NCI-H2196 treated with DMSO at 0.1 percent for 48 hours (cell line): Measurements from ENCODE around the gene SLC41A1.
"Not testable (repeated sequence)": the region's sequence is repeated elsewhere in the genome, so short reads cannot be mapped to it uniquely, and the experiment has no call there.

Source experiments
- DNase-seq: peaks from one replicate; lab custom pipeline; 2025; ENCODE audit not compliant: unreplicated experiment; lab: John Stamatoyannopoulos, UW

The SLC41A1 gene

GRCh38 chr1:205812878-205813754 lies at the start of gene SLC41A1:
SLC41A1 (minus strand) TSS chr1:205813198; CDS start chr1:205810441, 2,757 bp downstream.
- peak; percentile 88 for DNase-seq

- DNase-seq: no peak
Measured at GRCh38 chr1:205861540-205861939, 48.5 kb upstream of the SLC41A1 start.

DNA sequence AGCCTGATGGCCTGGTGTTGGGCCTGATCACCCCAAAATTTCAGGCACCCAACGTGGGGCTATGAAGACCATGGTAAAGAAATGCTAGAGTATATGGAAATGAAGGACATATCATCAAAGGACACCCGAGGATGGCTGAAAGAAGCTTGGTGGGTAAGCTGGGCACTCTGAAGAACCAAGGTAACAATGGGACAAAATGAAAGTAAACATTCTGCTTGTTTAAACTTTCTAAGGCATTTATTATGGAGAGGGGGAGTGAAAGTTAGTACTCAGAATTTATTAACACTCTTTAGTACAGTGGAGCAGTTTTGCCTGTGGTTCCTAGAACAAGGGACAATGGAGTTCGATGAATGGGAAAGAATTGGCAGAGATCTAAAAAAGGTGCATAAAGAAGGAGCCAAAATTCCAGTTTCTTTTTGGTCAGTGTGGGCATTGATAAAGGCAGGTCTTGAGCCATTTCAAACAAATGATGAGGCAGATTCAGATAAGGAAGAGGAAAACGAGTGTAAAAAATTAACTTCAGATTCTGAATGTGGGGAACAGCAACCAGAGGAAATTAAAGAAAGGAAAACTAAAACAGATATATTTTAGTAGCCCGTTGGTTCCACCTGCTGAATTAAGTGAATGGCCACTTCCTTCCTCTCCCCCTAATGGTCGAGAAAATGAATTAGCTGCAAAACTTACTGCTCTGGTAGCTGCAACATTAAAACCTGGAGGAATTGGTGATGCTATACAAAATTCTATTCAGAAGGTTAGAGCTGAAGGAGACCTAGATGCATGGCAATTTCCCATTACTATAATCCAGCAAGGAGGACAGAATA lies 45.4 kb upstream of the SLC41A1 start:
- no peak for DNase-seq

GRCh38 chr1:205857501-205857900 lies 44.5 kb upstream of the SLC41A1 start:
- not testable (repeated sequence) for DNase-seq

GRCh38 chr1:205856433-205856832 lies 43.4 kb upstream of the SLC41A1 start:
- no peak for DNase-seq

DNA sequence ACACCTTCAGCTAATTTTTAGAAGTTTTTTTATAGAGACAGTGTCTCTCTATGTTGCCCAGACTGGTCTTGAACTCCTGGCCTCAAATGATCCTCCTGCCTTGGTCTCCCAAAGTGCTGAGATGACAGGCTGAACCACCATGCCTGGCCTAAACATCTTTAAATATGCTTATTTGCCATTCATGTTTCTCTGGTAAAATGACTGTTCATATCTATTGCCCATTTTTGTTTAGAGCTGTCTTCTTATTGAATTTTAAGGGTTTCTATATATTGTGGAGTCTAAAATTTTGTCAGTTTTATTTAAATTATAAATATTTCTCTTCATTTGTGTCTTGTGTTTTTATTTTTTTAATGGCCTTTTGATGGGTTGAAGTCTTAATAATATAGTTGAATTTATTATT lies 40.0 kb upstream of the SLC41A1 start:
- no peak for DNase-seq

DNA sequence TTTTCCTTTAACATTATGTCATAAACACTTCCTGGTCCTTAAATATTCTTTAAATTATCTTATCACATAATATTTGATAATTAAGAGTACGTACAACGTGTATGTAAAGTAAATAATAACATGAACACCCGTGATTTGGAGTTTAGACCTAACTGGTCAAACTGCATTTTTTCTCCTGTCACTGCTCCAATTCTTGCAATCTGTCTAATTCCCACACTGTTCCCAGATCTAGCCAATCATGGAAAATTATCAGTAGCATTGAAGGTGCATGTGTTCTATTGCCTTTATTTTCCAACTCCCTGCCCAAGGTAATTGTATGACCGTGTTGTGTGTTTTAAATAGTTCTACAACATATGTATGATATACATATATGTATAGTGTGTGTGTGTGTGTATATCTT lies 39.0 kb upstream of the SLC41A1 start:
- DNase-seq: no peak

GRCh38 chr1:205849619-205850355 lies 36.8 kb upstream of the SLC41A1 start, which contains the start of gene PM20D1:
PM20D1 (minus strand) TSS chr1:205850132; CDS start chr1:205850072, 60 bp downstream.
- DNase-seq: no peak

DNA sequence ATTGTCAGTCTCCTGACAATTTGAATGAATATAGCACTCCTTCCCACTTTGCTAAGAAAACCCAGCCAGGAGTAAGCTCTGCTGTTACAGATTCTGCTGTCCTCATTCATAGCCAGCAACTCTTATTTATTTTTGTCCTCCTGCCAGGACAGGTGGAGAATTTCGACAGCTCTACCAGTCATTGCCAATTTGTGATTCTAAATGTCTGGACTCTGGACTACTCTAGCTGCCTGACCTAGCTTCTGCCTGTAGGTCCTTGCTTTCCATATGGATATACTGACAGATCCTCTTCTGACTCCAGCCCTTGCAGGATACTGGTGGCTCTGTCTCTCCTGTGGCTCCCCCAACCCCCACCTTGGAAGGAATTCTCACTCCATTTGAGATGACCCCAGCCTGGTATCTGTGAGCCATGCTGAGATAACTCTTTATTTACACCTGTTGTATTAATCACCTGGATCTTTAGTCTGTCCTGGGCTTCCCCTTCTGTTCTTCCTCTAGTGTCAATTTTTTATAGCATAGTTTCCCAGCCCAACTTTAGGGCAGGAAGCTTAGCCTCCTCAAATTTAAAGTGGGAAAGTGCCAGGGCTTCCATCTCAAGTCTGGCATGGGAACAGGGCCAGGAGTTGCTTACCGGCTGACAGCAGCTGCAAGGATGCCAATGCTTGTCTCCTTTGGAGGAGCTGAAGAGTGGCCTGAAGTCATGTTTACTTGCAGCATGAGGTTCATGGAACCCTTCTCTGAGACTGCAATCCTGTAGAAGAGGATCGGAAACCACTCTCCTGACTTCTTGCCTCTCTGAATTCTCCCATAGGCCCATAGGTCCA lies 30.2 kb upstream of the SLC41A1 start:
- DNase-seq: no peak

GRCh38 chr1:205842229-205842628 lies 29.2 kb upstream of the SLC41A1 start:
- DNase-seq: no peak

- DNase-seq: no peak
Measured at GRCh38 chr1:205840146-205840923, 27.3 kb upstream of the SLC41A1 start.

DNA sequence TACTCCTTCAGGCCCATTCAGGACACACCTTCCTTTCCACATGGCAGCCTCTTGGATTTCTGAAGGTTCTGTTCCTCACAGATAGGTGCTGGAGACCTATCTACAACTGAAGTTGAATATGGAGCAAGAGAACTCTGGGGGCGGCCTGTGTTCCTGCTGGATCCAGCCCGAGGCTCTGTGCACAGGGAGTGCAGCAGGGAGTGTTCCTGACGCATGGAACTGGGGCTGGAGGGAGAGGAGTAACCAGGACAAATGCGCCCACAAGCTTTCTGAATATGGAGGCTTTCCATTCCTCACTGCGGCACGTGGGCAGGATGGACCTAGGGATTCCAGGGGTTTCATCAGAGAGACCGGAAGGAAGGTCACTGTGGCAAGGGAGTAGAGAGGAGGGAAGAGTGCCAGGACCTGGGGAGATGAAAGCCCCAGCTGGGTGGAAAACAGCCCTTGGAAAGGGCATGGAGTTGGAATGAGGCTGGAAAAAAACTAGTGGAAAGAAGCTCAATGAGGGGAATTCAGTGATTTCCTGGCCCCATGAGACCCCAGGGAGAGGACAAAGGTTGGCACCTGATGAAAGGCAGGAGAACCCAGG lies 24.5 kb upstream of the SLC41A1 start:
- DNase-seq: no peak

DNA sequence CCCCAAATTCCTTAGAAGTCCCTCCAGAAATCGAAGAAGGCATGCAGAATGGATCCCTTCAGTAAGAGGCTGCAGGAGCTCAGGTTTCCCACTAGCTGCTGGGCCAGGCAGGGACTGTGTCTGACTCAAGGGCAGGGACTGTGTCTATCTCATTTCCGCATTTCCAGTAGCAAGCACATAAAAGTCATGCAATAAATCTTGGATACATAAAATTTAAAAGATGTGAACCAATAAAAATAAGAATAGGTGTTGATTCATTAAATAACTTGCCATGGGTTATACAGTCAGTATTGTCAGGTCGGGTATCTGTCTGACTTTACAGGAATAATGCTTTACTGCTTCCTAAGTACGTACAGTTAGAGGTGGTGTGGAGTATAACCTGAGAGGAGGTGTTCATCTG lies 21.8 kb upstream of the SLC41A1 start:
- no peak for DNase-seq

DNA sequence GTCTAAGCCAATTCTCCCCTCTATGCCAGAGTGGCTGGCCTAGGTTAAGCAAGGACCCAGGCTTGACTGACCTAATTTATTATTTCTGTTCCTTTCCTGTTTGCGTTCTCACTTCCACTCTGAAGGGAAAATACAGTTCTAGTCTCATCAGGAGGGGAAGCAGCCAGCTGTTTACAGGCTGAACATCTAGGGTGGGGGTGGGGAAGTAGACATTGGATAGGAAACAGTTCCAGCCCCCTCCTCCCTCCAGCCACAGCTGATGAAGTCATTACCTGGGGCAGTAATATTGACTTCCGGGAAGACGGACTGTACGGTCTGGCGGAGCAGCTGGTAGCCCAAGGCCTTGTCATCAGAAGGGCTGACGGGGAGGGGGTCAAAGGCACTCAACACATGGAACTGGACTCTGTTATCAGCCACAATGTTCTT lies 19.3 kb upstream of the SLC41A1 start:
- no peak for DNase-seq

DNA sequence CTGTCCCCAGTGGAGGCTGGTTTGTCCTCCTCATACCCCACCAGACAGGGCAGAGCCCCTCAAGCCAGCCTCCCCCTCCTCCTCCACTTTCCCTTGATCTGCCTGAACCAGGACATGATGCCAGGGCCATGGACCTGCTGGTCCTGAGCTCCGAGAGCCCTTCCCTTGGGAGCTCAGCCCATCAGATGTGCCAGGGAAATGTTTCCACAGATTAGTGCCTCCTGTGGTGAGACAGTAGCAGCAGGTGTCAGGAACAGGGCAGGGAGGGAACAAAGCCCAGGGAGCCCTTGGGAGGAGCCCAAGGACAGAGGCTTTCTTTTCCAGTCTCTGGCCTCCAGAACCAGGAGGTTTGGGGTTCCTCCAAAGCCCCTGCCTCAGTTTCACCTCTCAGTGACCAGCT lies 14.6 kb upstream of the SLC41A1 start:
- DNase-seq: no peak

- DNase-seq: no peak
Measured at GRCh38 chr1:205826995-205827394, 14.0 kb upstream of the SLC41A1 start.

- DNase-seq: no peak
Measured at GRCh38 chr1:205826016-205826806, 13.2 kb upstream of the SLC41A1 start.

DNA sequence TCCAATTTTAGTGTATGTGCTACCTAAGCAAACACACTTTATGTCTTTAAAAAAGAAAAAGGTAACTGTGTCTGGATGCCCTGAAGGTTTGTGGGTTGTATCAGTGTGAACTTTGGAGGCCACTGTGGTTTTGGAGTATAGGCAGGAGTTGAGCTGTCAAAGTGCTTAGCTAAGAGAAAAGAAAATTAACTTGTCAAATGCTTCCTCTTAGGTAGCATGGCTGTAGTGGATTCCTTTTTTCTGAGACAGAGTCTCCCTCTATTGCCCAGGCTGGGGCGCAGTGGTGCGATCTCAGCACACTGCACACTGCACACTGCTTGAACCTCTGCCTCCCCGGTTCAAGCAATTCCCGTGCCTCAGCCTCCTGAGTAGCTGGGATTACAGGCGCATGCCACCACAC lies 11.2 kb upstream of the SLC41A1 start:
- no peak for DNase-seq
